Coronary artery (tissue), 2 donors: ENCODE results near the gene PARD3.

Source experiments
- DNase-seq: peaks from one replicate; pipeline ENCODE4 v3.0.0-alpha.2; 2017; ENCODE audit warnings: low spot score
- H3K27ac ChIP-seq, 2 donors: fragments of 200-600 bp; sonication (generic); one replicate each; pipeline ENCODE4 v1.5.1; 2016 to 2019
- H3K4me3 ChIP-seq: fragments of 200-600 bp; sonication (generic); 2 replicates; pipeline ENCODE4 v1.5.1; 2016; ENCODE audit warnings: mild to moderate bottlenecking, moderate library complexity
- TF ChIP-seq, protein P1 (sequence below): fragments of 200-600 bp; sonication (generic); IDR thresholded peaks from one replicate; pipeline ENCODE4 v1.5.1; 2019; ENCODE audit warnings: antibody characterized with exemption

Gene PARD3

DNA sequence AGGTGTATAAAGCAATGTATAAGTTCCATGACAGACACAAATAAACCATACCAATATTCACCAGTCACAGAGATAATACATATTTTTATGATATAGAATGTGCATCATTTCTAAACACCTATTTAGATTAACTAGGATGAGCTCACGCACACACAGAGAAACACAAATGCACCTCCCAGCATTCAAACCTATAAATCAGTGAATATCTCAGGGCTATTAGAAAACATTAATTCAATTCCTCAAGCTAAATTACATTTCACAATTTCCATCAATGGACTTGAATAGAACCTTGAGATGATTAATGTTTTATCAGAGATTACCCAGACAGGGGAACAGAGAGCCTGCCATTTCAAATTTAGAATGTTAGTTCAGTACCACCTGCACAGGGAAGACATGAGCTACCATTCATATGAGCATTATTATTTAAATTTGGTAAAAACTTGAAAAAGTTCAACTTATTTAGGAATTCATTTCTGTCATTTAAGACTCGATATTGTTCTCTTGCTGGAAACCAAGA lies 221.7 kb downstream of the PARD3 start:
- Histone ChIP-seq H3K27ac (no peak overlapping the region), H3K4me3 (no peak overlapping the region)
- TF ChIP-seq, protein P1, sequence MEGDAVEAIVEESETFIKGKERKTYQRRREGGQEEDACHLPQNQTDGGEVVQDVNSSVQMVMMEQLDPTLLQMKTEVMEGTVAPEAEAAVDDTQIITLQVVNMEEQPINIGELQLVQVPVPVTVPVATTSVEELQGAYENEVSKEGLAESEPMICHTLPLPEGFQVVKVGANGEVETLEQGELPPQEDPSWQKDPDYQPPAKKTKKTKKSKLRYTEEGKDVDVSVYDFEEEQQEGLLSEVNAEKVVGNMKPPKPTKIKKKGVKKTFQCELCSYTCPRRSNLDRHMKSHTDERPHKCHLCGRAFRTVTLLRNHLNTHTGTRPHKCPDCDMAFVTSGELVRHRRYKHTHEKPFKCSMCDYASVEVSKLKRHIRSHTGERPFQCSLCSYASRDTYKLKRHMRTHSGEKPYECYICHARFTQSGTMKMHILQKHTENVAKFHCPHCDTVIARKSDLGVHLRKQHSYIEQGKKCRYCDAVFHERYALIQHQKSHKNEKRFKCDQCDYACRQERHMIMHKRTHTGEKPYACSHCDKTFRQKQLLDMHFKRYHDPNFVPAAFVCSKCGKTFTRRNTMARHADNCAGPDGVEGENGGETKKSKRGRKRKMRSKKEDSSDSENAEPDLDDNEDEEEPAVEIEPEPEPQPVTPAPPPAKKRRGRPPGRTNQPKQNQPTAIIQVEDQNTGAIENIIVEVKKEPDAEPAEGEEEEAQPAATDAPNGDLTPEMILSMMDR, result no peak
- DNase-seq, result no peak

DNA sequence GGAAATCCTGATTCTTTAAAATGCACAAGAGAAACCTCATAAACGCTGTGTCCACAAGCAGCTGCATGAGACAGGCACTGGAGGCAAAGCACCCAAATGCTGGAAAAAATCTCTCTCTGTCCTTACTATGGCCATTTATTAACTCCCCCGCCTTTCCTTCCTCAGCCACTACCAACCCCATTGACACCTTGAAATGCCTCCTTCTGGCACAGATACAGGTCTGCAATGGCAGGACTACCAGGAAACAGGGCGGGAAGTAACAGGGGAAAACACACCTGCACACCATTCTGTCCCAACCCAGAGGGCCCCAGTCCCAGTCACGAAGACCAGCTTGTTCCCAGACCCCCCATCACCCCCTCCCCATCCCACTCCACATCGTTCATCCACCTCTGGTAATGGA lies 224.3 kb downstream of the PARD3 start:
- no peak overlapping the region for H3K4me3 ChIP-seq
- DNase-seq, result no peak
- no peak overlapping the region for H3K27ac ChIP-seq
- TF ChIP-seq, protein P1, result no peak

DNA sequence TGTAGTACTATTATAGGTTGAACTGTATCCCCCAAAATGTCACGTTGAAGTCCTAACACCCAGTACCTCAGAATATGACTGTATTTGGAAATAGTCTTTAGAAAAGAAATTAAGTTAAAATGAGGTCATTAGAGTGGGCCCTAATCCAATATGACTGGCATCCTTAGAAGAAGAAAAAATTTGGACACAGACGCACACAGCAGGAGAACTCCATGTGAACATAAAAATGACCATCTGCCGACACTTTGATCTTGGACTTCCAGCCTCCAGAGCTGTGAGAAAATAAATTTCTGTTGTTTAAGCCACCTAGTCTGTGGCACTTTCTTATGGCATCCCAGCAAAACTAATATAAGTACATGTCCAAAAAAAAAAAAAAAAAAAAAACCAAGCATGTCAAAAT lies 225.8 kb downstream of the PARD3 start:
- TF ChIP-seq, protein P1, result no peak
- DNase-seq, result no peak
- Histone ChIP-seq H3K27ac (no peak overlapping the region), H3K4me3 (no peak overlapping the region)

DNA sequence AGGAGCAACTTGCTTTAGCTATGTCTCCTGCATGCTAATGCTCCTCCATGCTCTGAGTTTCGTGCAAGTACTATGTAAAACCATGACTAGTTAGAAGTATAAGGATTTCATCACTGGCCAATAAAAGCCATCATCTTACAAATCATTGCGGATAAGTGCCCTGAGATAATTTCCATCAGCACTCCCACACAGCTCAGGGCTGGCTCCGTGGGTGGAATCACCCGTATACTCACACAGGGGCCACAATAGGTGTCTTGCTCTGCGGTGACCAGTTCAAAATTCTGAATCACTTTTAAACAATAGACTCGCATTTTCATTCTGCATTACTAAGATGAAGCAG lies 227.4 kb downstream of the PARD3 start:
- no peak overlapping the region for H3K4me3 ChIP-seq
- DNase-seq, result no peak
- H3K27ac ChIP-seq, result no peak overlapping the region
- TF ChIP-seq, protein P1, result no peak

DNA sequence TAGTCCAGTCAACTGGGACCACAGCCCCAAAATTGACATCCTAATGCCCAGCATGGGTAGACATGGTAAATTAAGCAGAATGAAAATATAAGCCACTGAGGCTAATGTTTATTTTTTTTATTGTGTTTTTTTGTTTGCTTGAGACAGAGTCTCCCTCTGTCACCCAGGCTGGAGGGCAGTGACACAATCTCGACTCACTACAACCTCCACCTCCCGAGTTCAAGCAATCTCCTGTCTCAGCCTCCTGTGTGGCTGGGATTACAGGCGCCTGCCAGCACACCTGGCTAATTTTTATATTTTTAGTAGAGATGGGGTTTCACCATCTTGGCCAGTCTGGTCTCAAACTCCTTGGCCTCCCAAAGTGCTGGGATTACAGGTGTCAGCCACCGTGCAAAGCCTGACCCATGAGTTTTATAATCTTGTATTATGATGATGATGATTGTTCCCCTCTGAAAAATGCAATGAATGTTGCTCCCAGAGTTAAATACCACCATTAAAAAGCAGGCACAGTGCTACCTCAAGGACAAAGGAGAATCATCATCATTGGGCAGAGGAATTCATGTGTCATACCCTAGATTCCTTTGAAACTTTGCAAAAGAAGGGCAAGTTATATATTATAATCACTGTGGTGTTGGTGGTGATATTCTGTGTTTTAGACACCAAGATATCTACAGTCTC lies 228.0 kb downstream of the PARD3 start:
- Histone ChIP-seq H3K4me3 (no peak overlapping the region), H3K27ac (no peak overlapping the region)
- no peak for DNase-seq
- TF ChIP-seq, protein P1, result no peak

DNA sequence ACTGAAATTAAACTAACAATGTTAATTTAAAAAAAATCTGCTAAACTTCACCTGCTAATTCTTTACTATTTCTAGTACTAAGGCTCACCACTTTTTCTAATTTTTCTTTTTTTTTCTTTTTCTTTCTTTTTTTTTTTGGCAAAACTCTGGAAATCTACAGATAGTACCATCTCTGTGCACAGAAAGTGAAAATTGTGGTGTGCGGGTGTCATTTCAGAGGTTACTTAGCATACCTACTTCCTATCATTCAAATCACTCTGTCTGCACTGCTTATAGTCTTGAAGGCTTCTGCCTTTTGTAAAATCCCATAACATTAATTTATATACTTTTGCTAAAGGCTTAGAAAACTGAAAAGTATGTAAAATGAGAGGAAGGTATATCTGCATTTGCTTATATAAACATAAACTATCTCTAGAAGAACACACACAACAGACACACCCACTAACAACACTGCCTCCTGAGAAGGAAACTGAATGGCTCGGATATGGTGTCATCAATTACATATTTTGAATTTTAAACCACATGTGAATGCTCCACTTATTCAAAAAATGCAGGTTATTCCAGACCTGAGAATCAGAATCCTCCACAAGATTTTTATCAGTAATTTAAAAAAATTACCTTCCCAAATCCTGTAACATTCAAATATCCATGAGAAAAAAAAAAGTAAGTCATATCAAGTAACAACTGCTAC lies 229.5 kb downstream of the PARD3 start:
- TF ChIP-seq, protein P1, result no peak
- H3K27ac ChIP-seq, result no peak overlapping the region
- no peak for DNase-seq
- no peak overlapping the region for H3K4me3 ChIP-seq

DNA sequence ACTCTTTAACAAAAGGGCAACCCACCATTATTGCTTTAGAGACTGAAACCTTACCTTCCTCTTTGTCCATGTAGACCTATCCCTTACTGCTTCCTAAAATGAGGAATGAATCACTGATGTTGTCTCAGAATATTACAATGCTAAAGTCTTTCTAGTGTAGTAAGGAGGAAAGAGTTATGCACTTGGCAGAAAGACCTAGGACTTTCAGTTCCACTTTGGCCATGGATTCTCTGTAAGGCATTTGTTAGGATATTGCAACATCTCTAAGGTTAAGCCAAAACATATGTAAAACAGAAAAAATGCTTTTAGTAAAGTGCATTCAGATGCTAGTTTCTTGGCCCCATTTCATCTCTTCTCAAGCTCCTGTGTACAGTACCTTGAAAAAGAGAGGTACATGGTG lies 230.9 kb downstream of the PARD3 start:
- no peak for DNase-seq
- H3K27ac ChIP-seq, result no peak overlapping the region
- no peak overlapping the region for H3K4me3 ChIP-seq
- TF ChIP-seq, protein P1, result no peak
